Measurements from ENCODE around the gene RAB3C. TPM values are rescaled to one million over a fixed set of nuclear protein-coding genes. Genes with fewer than 3 reads are reported as not detected.

Gene RAB3C
- total RNA-seq, 3 donors from 2014 or later: 0.29 to 6.1 (median 2.6) TPM

DNA sequence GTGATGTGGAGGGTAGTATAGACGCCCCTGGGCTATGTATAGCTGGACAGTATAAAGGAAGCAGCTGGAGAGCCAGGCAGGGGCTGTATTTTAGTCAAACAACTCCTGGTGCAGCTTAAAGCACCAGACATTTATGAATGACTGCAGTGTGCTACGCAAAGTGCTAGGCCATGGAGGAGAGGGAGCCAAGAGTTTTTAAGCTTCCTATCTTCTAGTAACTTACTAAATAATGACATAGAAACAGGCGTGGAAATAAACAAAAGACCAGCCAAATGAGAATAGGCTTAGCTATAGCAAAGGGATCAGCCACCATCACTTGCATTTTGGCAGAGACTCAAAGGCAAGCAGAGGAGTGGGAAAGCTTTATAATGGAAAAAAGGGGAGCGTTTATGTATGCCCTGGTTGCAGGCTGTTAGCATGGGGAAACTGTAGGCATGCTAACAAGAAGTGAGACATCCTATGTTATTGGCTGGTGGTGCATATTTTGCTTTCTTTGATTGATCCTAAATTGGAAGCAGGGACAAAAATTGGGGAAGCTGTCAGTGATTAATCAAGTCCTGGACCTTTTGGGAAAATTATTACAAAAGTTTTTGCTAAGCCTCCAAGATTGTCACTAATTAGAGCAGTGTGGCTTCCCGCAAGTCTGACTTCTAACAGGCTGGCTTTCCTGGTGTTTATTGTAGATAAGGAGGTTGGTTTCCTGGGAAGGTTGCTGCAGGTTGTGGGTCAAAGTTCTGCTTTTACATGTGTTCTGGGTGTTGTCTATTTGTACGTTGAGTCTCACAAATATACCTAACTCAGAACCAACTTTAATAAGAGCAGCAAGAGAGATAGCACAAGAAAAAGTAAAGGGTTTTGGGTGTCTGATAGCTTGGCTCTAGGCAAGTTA is 46.6 kb downstream of the RAB3C start:
- DNase-seq (ENCODE audit: low spot score in 2 of 2): no peak
- intact Hi-C loops (cut with DNase I; ENCODE audit: low total_unique reads): no loop called here
- TF ChIP-seq POLR2A (IDR thresholded peaks at IDR 0.05) (no peak), CTCF (IDR thresholded peaks at IDR 0.05) (no peak), POLR2AphosphoS5 (IDR thresholded peaks at IDR 0.05) (no peak)
- H3K9me3 ChIP-seq: no peaks in the 10 kb centered on the region
- H3K27ac ChIP-seq: peak overlapping the region in 1 of 2 donors; percentile 35
- no peaks in the 10 kb centered on the region for H3K4me1 ChIP-seq
- H3K27me3 ChIP-seq: no peaks in the 10 kb centered on the region
- H3K36me3 ChIP-seq: no peaks in the 10 kb centered on the region
- H3K4me3 ChIP-seq: no peak overlapping the region

DNA sequence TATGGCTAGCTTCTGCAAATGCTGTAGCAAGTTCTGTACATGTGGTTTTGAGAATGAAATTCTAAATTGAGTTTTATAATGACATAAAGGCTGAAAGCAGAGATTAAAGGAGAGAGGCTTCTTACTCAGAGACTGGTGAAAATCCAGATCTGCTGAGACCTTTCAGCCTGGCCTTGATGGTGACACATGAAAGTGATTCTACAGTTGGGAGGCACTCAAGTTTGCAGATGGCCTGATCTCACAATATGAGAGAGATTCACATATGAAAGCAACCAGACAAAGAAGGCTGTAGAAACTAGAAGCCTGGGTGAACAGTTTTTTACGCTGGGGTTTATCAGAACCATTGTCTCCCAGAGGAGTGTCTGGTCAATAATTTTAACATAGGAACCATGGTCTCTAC is 49.0 kb downstream of the RAB3C start:
- no peak overlapping the region for H3K27ac ChIP-seq
- no peak overlapping the region for H3K4me3 ChIP-seq
- H3K36me3 ChIP-seq: no peaks in the 10 kb centered on the region
- no peak for TF ChIP-seq POLR2A (IDR thresholded peaks at IDR 0.05)
- TF ChIP-seq CTCF (IDR thresholded peaks at IDR 0.05): no peak
- H3K27me3 ChIP-seq: no peaks in the 10 kb centered on the region
- H3K9me3 ChIP-seq: no peaks in the 10 kb centered on the region
- intact Hi-C loops (cut with DNase I; ENCODE audit: low total_unique reads): no loop called here
- H3K4me1 ChIP-seq: no peaks in the 10 kb centered on the region
- DNase-seq (ENCODE audit: low spot score in 2 of 2): no peak

DNA sequence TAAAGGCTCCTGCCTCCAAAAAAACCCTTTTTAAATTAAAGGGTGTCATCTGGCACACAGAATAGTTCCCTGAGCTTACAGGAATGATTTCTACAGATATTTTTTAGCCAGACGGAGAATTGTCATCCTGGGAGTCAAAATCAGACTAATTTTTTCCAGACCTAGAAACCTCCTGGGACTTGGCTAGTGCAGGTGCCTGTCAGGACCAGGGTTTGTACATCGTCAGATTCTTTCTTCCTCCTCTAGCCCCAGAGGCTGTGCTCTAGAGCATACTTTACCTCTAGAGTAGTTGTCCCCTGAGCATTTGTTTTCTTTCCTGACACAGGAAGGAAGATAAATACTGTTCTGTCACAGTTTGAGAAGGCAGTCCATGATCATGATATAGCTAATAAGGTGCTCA is 52.5 kb downstream of the RAB3C start:
- intact Hi-C loops (cut with DNase I; ENCODE audit: low total_unique reads): no loop called here
- TF ChIP-seq POLR2AphosphoS5 (IDR thresholded peaks at IDR 0.05): no peak
- TF ChIP-seq POLR2A (IDR thresholded peaks at IDR 0.05): no peak
- Histone ChIP-seq H3K4me3 (no peak overlapping the region), H3K27ac (no peak overlapping the region), H3K27me3 (no peaks in the 10 kb centered on the region), H3K9me3 (no peaks in the 10 kb centered on the region), H3K36me3 (no peaks in the 10 kb centered on the region), H3K4me1 (no peaks in the 10 kb centered on the region)
- DNase-seq (ENCODE audit: low spot score in 2 of 2): no peak

DNA sequence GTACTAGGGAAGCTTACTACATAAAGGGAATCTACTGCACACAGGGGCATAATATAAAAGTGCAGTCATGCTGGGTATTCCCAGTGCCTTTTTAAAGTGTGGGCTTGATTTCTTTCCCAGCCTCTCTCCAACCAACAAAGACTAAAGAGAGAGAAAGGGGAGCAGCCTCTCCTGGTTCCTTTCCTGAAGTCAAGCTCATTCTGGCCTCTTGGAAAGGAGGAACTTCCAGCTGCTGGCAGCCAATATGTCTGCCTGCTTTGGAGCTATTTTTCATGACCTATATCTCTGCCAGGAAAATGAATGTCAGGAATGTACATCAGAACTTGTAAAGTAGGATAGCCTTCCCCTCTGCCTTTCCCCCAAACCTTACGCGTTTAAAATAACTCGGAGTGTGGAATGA is 57.1 kb downstream of the RAB3C start:
- H3K4me3 ChIP-seq: no peak overlapping the region
- intact Hi-C loops (cut with DNase I; ENCODE audit: low total_unique reads): no loop called here

GRCh38 chr5:58641533-58641932 is 58.7 kb downstream of the RAB3C start:
- H3K4me3 ChIP-seq: no peak overlapping the region
- H3K27ac ChIP-seq: no peak overlapping the region
- intact Hi-C loops (cut with DNase I; ENCODE audit: low total_unique reads): no loop called here
- no peaks in the 10 kb centered on the region for H3K9me3 ChIP-seq
- no peak for TF ChIP-seq CTCF (IDR thresholded peaks at IDR 0.05)
- no peak for TF ChIP-seq POLR2A (IDR thresholded peaks at IDR 0.05)
- TF ChIP-seq POLR2AphosphoS5 (IDR thresholded peaks at IDR 0.05): no peak
- H3K36me3 ChIP-seq: no peaks in the 10 kb centered on the region
- DNase-seq (ENCODE audit: low spot score in 2 of 2): no peak
- no peaks in the 10 kb centered on the region for H3K4me1 ChIP-seq
- H3K27me3 ChIP-seq: no peaks in the 10 kb centered on the region

More for the DNA sequence above, 57.1 kb downstream of the RAB3C start:
- Histone ChIP-seq H3K9me3 (no peaks in the 10 kb centered on the region), H3K27me3 (no peaks in the 10 kb centered on the region), H3K4me1 (no peaks in the 10 kb centered on the region), H3K36me3 (no peaks in the 10 kb centered on the region), H3K27ac (no peak overlapping the region)
- DNase-seq (ENCODE audit: low spot score in 2 of 2): no peak
- TF ChIP-seq POLR2AphosphoS5 (IDR thresholded peaks at IDR 0.05): no peak
- no peak for TF ChIP-seq CTCF (IDR thresholded peaks at IDR 0.05)
- no peak for TF ChIP-seq POLR2A (IDR thresholded peaks at IDR 0.05)

Data from breast epithelium (tissue), 4 donors.